Germinal center (tissue), 1 donor: ENCODE results near the gene TERT.
"Not testable (repeated sequence)": the region's sequence is repeated elsewhere in the genome, so short reads cannot be mapped to it uniquely, and the experiment has no call there.

Experiments
- DNase-seq: peaks from one replicate; pipeline ENCODE4 v3.0.0; 2012; ENCODE audit warnings: mixed read lengths, low spot score

The TERT gene

DNA sequence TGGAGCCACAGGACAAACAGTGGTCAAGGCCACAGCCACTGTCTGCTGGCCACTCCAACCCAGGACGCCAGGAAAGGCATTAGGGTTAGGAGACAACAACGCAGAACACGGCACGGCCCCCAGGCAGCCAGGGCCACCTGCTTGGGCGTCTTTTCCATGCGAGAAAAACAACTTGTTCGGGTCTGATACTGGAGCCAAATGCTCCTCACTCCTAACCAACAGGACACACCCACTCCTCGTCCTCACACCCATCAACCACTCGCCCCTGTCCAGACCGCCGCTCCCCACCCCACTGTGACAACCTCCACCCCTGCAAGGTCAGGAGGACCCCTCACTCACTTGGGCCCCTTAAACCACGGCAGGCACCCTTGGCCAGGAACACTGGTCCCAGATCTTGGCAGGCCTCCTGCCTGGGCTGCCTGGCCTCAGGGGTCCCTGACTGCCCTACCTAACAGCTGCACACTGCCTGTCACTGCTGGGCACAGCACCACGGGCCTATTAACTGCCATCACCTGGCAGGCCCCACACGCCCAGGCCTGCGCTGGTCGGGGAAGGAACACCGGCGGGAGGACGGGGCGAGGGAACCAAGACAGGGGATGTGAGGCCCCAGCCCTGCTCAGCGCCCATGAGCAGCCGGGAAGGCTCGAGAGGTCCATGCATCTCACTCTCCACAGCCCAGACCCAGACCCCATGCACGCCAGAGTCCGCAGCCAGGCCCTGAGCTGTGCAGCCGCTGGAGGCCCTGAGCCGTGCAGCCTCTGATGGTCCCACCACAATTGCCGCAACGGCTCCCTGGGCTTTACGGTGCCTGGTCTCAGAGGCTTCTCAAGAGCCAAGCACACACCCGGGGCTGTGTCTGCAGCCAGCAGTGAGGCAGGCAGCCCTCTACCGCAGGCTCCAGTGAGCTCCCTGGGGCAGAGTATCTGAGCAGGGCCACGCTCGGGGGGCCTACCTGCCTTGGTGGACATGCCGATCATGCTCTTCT is 36.3 kb upstream of the TERT start:
- no peak for DNase-seq

DNA sequence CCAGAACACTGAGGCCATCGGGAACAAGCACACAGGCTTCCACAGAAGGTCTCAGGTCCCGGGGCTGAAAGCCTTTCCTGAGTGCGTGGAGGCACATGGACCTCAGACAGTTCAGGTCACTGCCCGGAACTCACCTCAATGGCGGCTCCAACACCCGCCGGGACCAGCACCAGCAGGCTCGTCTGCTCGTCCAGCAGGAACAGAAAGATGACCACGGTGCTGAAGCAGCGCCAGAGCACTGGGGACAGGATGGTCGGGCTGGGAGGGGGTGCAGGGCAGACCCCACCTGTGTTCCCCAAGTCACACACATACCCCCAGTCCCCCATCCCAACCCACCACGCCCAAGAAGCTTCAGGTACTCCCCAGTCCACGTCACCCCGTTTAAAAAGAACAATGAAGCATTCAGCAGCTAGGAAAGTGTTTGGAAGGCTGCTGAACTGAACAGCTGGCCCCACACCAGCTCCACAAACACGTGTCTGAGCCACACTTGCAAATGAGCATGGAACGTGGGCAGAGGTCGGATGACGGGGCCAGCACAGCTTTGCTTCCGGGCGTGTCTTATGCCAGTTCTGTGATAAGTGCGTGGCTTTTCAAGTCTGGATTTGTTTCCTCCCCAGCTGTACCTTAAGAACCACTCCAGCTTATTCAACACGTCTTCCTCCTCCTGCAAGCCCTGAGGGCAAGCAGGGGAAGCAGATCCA is 35.4 kb upstream of the TERT start:
- DNase-seq: no peak

DNA sequence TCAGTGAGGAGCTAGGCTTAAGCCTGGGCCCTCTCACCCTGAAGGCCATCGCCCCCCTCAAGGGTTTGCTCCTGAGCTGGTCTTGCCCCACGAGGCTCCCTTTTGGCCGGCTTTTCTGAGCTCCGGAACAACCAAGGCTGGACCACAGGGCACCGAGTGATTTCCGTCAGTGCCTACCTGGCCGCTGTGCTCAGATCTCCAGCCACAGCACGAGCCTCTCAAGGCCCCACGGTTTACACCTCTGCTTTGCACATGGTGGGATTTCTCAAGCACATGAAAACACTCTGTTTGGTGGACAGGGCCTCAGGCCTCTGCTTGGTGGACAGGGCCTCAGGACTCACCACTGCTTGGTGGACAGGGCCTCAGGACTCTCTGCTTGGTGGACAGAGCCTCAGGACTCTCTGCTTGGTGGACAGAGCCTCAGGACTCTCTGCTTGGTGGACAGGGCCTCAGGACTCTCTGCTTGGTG is 34.3 kb upstream of the TERT start:
- DNase-seq: no peak

GRCh38 chr5:1328237-1329110 is 33.6 kb upstream of the TERT start:
- not testable (repeated sequence) for DNase-seq

- DNase-seq: not testable (repeated sequence)
Observed at GRCh38 chr5:1326901-1327756, 32.3 kb upstream of the TERT start.

- not testable (repeated sequence) for DNase-seq
Observed at GRCh38 chr5:1326532-1326875, 31.6 kb upstream of the TERT start.

DNA sequence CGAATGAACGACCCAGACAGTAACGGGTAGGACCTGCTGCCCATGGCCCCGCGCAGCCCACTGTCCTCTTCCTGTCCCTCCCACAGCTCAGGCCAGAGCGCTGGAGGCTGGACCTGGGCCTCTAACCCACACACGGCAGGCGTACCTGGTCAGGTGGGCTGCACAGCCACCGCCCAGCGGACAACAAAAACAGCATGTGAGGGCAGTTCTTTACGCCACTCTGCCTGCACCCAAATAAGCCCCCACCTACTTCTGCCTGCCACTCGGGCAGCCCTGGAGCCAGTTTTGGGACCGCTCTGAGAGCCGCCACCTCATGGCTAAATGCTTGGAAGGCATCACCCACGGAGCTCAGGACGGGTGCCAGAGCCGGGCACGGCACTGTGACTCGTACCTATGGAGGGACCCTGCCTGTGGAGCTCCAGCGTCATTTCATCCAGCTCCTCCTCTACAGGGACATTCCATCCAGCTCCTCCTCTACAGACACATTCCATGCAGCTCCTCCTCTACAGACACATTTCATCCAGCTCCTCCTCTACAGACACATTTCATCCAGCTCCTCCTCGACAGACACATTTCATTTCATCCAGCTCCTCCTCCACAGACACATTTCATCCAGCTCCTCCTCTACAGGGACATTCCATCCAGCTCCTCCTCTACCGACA is 31.1 kb upstream of the TERT start:
- no peak for DNase-seq

DNA sequence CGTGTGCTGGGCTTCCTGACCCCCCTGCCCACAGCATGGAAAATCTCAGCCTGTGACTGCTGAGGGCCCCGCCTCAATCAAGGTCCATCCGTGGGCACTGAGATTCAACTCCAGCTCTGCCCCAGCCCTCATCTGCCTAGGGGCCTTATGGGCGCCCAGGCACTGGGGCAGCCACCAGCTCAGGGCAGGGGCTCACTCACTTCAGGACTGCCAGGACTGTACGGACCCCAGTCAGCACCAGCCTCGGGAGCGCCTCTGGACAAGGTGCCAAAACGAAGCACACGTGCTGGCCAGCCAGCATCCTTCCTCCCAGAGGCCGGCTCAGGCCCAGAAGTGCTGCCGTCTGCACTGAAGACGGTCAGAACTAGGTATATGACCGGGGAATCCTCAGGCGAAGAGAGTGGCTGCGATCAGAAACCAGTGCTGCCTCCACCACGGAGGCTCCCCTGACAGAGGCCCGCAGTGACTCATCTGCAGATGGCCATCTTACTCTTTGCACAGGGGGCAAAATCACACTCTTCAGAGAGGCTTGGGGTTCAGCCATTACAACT is 30.4 kb upstream of the TERT start:
- no peak for DNase-seq

- DNase-seq: no peak
Observed at GRCh38 chr5:1324719-1325190, 29.9 kb upstream of the TERT start.

DNA sequence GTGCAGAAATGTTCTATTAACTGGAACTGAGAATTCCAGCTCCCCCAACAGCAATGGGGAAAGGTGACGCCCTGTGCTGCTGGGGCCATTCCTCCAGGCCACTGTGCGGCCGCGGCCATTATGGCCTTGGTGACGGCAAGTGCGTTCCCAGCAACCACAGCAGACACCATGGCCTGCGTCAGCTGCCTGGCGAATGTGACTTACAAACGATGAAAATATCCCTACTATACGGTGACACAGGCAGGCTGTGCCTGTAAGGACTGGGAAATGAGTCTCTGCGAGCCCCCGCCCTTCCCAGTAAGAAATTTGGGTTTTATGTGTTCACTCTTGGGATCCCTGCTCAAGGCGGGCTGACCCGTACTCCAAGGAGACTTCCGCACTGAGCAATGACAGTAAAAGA is 29.4 kb upstream of the TERT start:
- no peak for DNase-seq

- no peak for DNase-seq
Observed at GRCh38 chr5:1323803-1324173, 28.9 kb upstream of the TERT start.

DNA sequence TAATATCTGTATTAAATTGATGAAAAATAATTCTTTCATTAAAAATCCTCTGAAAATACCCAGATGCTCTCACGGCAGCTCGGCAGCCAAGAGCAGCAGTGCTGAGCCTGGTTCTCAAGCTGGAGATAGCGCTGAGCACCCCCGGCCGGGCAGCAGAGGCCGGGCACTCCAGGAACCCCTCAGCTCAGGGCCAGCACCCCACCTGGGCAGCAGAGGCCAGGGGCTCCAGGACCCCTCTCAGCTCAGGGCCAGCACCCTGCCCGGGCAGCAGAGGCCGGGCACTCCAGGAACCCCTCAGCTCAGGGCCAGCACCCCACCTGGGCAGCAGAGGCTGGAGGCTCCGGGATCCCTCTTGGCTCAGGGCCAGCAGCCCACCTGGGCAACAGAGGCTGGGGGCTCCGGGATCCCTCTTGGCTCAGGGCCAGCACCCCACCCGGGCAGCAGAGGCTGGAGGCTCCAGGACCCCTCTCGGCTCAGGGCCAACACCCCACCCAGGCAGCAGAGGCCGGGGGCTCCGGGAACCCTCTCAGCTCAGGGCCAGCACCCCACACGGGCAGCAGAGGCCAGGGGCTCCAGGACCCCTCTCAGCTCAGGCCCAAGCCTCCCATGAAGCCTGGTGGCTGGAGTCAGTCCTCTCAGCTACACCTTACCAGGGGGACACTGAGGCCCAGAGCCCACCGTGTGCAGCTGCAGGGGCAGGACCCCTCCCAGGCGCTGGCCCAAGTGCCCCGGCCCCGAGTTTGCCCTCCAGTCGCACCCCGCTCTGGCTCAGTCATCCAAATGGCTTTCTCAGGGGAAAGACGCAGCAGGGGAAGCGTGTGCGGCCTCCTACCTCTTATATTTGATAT is 28.3 kb upstream of the TERT start:
- no peak for DNase-seq

DNA sequence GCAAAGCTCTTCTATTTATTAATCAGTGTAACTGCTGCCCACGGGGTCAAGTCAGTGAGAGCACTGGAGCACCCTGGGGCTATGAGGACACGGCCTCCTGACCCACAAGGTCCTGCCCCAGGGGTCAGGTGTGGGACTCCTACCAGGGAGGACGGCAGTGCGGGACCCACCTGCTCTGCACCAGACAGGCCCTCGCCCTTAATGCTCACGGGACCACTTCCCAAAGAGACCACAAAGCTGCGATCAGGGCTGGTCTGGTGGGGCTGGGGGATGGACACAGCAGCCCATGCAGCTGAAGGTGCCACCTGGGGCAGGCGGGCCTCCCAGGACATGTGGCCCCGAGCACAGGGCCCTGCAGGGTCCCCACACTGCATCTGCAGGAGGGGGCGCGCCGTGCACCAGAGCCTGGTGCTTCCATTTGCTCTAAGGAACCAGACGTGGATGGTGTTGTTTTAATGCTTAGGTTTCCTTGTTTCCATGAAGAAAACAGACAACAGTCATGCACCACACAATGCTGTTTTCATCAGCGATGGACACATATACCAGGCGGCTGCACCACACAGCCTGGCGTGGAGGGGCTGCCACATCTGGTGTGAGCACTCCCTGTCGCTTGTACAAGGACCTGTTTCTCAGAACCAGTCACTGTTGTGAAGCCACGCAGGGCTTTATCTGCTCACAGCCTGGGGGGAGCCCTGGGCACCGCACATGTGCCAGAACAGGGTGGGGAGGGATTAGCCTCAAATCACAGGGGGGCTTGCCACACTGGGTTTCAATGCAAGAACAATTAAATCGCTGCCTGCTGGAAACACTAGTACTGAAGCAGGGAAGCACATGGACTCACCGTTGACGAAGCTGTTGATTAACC is 27.4 kb upstream of the TERT start:
- DNase-seq: no peak

DNA sequence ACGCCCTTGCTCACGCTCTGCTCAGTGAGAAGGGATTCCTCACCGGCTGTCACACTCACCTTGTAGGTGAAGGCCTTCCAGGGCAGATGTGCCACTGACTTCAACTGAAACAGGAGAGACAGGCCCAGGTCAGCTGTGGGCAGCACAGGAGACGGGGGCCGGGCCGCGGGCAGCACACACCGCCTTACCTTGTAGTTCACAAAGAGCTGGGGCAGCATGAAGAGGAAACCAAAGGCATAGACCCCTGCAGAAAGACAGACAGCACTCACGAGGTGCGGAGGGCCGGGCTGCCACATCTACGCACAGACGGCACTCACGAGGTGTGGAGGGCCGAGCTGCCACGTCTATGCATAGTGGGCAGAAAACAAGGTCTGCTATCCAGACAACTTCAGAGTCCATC is 26.7 kb upstream of the TERT start:
- DNase-seq: no peak

DNA sequence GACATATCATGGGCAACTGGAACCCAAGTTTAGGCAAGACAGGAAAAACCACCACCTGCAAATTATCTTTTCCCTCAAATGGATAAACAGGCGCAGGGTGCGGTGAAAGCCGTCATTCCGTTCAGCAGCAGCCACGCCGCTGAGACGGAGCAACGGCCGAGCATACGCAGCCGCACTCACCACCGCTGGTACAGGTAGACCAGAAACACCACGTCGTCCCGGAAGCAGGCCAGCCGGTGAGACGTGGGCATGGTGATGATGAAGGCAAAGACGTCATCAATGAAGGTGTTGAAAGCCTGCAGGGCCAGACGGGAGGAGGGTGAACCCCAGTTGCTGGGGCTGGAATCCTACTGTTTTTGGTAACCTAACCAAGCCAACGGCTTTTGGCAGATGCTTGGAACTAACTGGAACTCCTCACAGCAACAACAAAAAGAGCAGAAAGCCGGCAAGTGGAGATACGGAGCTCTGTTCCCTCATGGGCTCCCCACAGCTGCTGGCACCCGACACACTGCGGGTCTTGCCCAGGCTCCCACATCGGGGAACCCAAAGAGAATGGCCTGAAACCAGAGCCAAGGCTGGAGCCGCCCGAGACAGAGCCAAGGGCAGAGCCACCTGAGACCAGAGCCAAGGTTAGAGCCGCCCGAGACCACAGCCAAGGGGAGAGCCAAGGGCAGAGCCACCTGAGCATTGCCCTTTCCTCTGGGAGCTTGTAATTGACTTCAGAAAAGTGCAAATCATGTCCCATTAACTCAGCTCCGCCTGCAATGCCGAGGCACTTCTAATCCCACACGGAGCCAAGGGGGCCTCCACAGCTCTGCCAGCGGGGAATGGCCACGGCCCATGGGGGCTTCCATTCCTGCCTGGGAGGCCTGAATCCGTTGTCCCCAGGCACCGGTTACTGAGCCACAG is 25.8 kb upstream of the TERT start:
- no peak for DNase-seq

- no peak for DNase-seq
Observed at GRCh38 chr5:1319436-1320256, 24.8 kb upstream of the TERT start.
